Endothelial cell of umbilical vein (primary cell): ENCODE results near the gene JARID2. TPM values are rescaled to one million over a fixed set of nuclear protein-coding genes. Genes with fewer than 3 reads are reported as not detected.

Source experiments
- BruUV-seq: library from RNA; stranded (reverse); fragments of 400-500 nt; replicated peaks from 2 replicates; lab custom pipeline; 2021; lab: Mats Ljungman, UMichigan
- CTCF ChIA-PET: fragments of 300-600, 350-600 bp; sonication (Branson Sonifier 250); formaldehyde crosslinking; loops from one replicate; lab custom pipeline; 2021; ENCODE audit warnings: antibody characterized with exemption, inconsistent platforms; lab: Charles Lee
- POLR2A ChIA-PET: fragments of 300-600, 350-600 bp; sonication (Branson Sonifier 250); formaldehyde crosslinking; loops from one replicate; lab custom pipeline; 2021; ENCODE audit warnings: antibody characterized with exemption, inconsistent platforms; lab: Charles Lee
- DNase-seq: peaks from one replicate; pipeline ENCODE4 v3.0.0-alpha.2; 2011; ENCODE audit warnings: low read depth, low spot score
- FAIRE-seq: peaks from 2 replicates; lab custom pipeline; 2011; peaks lifted over from hg19 to GRCh38; lab: Jason Lieb, UNC
- H2AFZ ChIP-seq: 2 replicates; pipeline ENCODE4 v1.6.0; 2012; ENCODE audit warnings: low read depth, low read length, control low read depth, inconsistent platforms
- H3K27ac ChIP-seq: 2 replicates; pipeline ENCODE4 v1.5.1; 2011; ENCODE audit warnings: low read depth, mild to moderate bottlenecking, control low read depth, low read length, moderate library complexity; ENCODE audit not compliant: insufficient read depth
- H3K27me3 ChIP-seq, 2 experiments: 2 replicates each; pipeline versions ENCODE4 v1.6.0 to v1.6.1; 2011; ENCODE audit warnings: low read length in 2 of 2, mixed read lengths in 1 of 2; ENCODE audit not compliant: control insufficient read depth in 2 of 2, insufficient read depth in 2 of 2
- H3K36me3 ChIP-seq, 2 experiments: 2 replicates in 1 of 2; 3 replicates in 1 of 2; pipeline ENCODE4 v1.5.1; 2011; ENCODE audit warnings: low read length in 2 of 2, mild to moderate bottlenecking in 1 of 2, moderate library complexity in 1 of 2; ENCODE audit not compliant: control insufficient read depth in 2 of 2, insufficient read depth in 2 of 2; ENCODE audit errors: extremely low read depth in 1 of 2
- H3K4me1 ChIP-seq: 3 replicates; pipeline ENCODE4 v1.5.1; 2011; ENCODE audit warnings: mild to moderate bottlenecking, low read length; ENCODE audit not compliant: control insufficient read depth, insufficient read depth; ENCODE audit errors: extremely low read depth
- H3K4me2 ChIP-seq: 2 replicates; pipeline ENCODE4 v1.6.1; 2011; ENCODE audit warnings: low read length, control low read depth, mixed read lengths; ENCODE audit not compliant: insufficient read depth
- H3K4me3 ChIP-seq, 3 experiments: fragments of 200-600 bp in 1 of 3; sonication (generic), shearing (Covaris generic) in 1 of 3; replicated peaks in 1 of 3; 2 replicates each; pipeline ENCODE4 v1.5.1; 2011 to 2016; ENCODE audit warnings: control low read depth in 3 of 3, low read length in 3 of 3, mild to moderate bottlenecking in 2 of 3, inconsistent platforms in 1 of 3, low read depth in 1 of 3, moderate library complexity in 1 of 3; ENCODE audit not compliant: insufficient read depth in 1 of 3
- H3K79me2 ChIP-seq: 2 replicates; pipeline ENCODE4 v1.6.0; 2012; ENCODE audit warnings: low read length, inconsistent platforms; ENCODE audit not compliant: control insufficient read depth, insufficient read depth
- H3K9ac ChIP-seq: replicated peaks from 2 replicates; pipeline ENCODE3; 2011; ENCODE audit warnings: low read length, control low read depth; ENCODE audit not compliant: insufficient read depth; ENCODE audit errors: extremely low read depth
- H3K9me1 ChIP-seq: replicated peaks from 3 replicates; pipeline ENCODE4 v1.6.0; 2011; ENCODE audit warnings: mild to moderate bottlenecking, low read length; ENCODE audit not compliant: control insufficient read depth, insufficient read depth; ENCODE audit errors: extremely low read depth
- H3K9me3 ChIP-seq: replicated peaks from 2 replicates; pipeline ENCODE4 v1.5.1; 2012; ENCODE audit warnings: low read length, inconsistent platforms; ENCODE audit not compliant: control insufficient read depth, insufficient read depth
- H4K20me1 ChIP-seq: replicated peaks from 2 replicates; pipeline ENCODE3; 2011; ENCODE audit warnings: mild to moderate bottlenecking, low read length; ENCODE audit not compliant: control insufficient read depth, insufficient read depth; ENCODE audit errors: extremely low read depth
- CTCF ChIP-seq, 2 donors: IDR thresholded peaks; 1 replicate in 1 of 2; 2 replicates in 1 of 2; pipeline ENCODE4 v1.5.1; 2011; ENCODE audit warnings: low read length in 2 of 2, mild to moderate bottlenecking in 2 of 2, moderate library complexity in 2 of 2, control low read depth in 1 of 2, inconsistent platforms in 1 of 2, low read depth in 1 of 2; ENCODE audit not compliant: insufficient read depth in 1 of 2; ENCODE audit errors: extremely low read depth in 1 of 2
- EZH2 ChIP-seq: IDR thresholded peaks from 2 replicates; pipeline ENCODE4 v1.6.1; 2012; ENCODE audit warnings: borderline replicate concordance, low read depth, mild to moderate bottlenecking, moderate library complexity, low read length, inconsistent platforms; ENCODE audit not compliant: severe bottlenecking
- FOS ChIP-seq: IDR thresholded peaks from 2 replicates; pipeline ENCODE4 v1.6.1; 2011; ENCODE audit warnings: mild to moderate bottlenecking, low read length, moderate library complexity, borderline replicate concordance; ENCODE audit not compliant: insufficient read depth
- GATA2 ChIP-seq: IDR thresholded peaks from 2 replicates; pipeline ENCODE4 v1.7.0; 2011; ENCODE audit warnings: low read depth, mild to moderate bottlenecking, moderate library complexity, mixed read lengths, low read length; ENCODE audit not compliant: insufficient read length, insufficient read depth
- JUN ChIP-seq: IDR thresholded peaks from 2 replicates; pipeline ENCODE4 v1.6.1; 2011; ENCODE audit warnings: borderline replicate concordance, low read depth; ENCODE audit not compliant: insufficient read length, insufficient read depth
- MAX ChIP-seq: IDR thresholded peaks from 2 replicates; pipeline ENCODE4 v1.6.1; 2011; ENCODE audit not compliant: insufficient read depth, insufficient read length
- MYC ChIP-seq: IDR thresholded peaks from one replicate; pipeline ENCODE4 v1.6.1; 2011; ENCODE audit warnings: mild to moderate bottlenecking, low read depth, low read length
- POLR2A ChIP-seq: IDR thresholded peaks from 2 replicates; pipeline ENCODE4 v1.6.1; 2012; ENCODE audit warnings: low read depth, mild to moderate bottlenecking, control low read depth, low read length
- POLR2AphosphoS5 ChIP-seq: IDR thresholded peaks from 2 replicates; pipeline ENCODE4 v1.6.1; 2012; ENCODE audit warnings: low read depth, mild to moderate bottlenecking, control low read depth, low read length, moderate library complexity; ENCODE audit not compliant: insufficient read depth
- dilution Hi-C: fragments of 300-500 bp; cut with MboI; formaldehyde crosslinking; loops from one replicate; pipeline ENCODE4 v1.15.0; 2019; ENCODE audit warnings: low sequenced_read_pairs; ENCODE audit not compliant: extremely low pct_ligation_motif_present
- intact Hi-C: fragments of 100-400 bp; cut with micrococcal nuclease; formaldehyde crosslinking; loops from one replicate; pipeline ENCODE4 v1.10.0; 2022
- polyA plus RNA-seq, 4 experiments: library from polyadenylated mRNA; depleted of rRNA in 3 of 4; stranded (reverse) in 3 of 4; unstranded in 1 of 4; fragments of >200 nt; gene quantifications; 2 replicates each; pipeline versions ENCODE4 v1.2.1 to v1.2.3, GENCODE V29; 2011 to 2012; ENCODE audit warnings: missing spikeins in 1 of 4
- total RNA-seq: library from RNA; stranded (reverse); gene quantifications from 2 replicates; pipeline ENCODE4 v1.2.3, GENCODE V29; 2021

The JARID2 gene
- total and polyA plus RNA-seq, 2 donors (not counting 3 experiments of a cell fraction or from before 2014, with no cell fraction given) = 2.9 to 10.6 TPM

- Histone ChIP-seq H4K20me1 (no peaks in the 10 kb centered on the region), H3K79me2 (peaks cover 3% of the 10 kb centered on the region), H3K9me3 (no peaks in the 10 kb centered on the region), H3K27ac (no peak overlapping the region), H2AFZ (no peak overlapping the region), H3K4me2 (no peak overlapping the region), H3K4me1 (no peaks in the 10 kb centered on the region), H3K27me3 (no peaks in the 10 kb centered on the region), H3K9ac (no peak overlapping the region), H3K36me3 (no peaks in the 10 kb centered on the region), H3K4me3 (no peak overlapping the region), H3K9me1 (no peaks in the 10 kb centered on the region)
- CTCF ChIA-PET = no interaction called here
- POLR2A ChIA-PET = no interaction called here
- no TSS peak for BruUV-seq
- intact Hi-C loops = no loop called here
- dilution Hi-C loops = no loop called here
- TF ChIP-seq CTCF (IDR thresholded peaks at IDR 0.05; ENCODE audit: extremely low read depth in 1 of 2, insufficient read depth in 1 of 2, low read depth in 1 of 2, low read length in 2 of 2) (no peak), EZH2 (no peak), POLR2A (no peak), GATA2 (no peak), POLR2AphosphoS5 (no peak), MYC (no peak), JUN (no peak), FOS (no peak), MAX (no peak)
- no peak for FAIRE-seq
- no peak for DNase-seq
Observed at GRCh38 chr6:15319677-15320076, 73.8 kb downstream of the JARID2 start.
